ENCODE measurements around the gene LRIG3.

The LRIG3 gene

GRCh38 chr12:58883576-58884334, 36.5 kb downstream of the LRIG3 start:
- H4K20me1 ChIP-seq (ENCODE audit: insufficient read depth, low read length), result no peaks in the 10 kb centered on the region
- H3K4me3 ChIP-seq (ENCODE audit: low read length), result no peak overlapping the region
- H2AFZ ChIP-seq (ENCODE audit: low read depth, low read length), result no peak overlapping the region
- no peak overlapping the region for H3K27ac ChIP-seq (ENCODE audit: low read length)
- H3K4me2 ChIP-seq (ENCODE audit: low read length), result no peak overlapping the region
- H3K27me3 ChIP-seq (ENCODE audit: low read depth, low read length), result no peaks in the 10 kb centered on the region
- no peaks in the 10 kb centered on the region for H3K79me2 ChIP-seq (ENCODE audit: low read length)
- no peaks in the 10 kb centered on the region for H3K4me1 ChIP-seq (ENCODE audit: low read length)
- TF ChIP-seq CTCF (IDR thresholded peaks at IDR 0.05; ENCODE audit: low read depth, low read length) (no peak), EZH2phosphoT487 (IDR thresholded peaks at IDR 0.05; ENCODE audit: low read depth) (no peak)
- H3K36me3 ChIP-seq (replicated peaks; ENCODE audit: low read depth, low read length), result no peaks in the 10 kb centered on the region
- no peak overlapping the region for H3K9ac ChIP-seq (ENCODE audit: low read length)
- no peaks in the 10 kb centered on the region for H3K9me3 ChIP-seq (ENCODE audit: insufficient read depth, low read length)

GRCh38 chr12:58882826-58883225, 37.5 kb downstream of the LRIG3 start:
- H3K27me3 ChIP-seq (ENCODE audit: low read depth, low read length), result no peaks in the 10 kb centered on the region
- H3K4me3 ChIP-seq (ENCODE audit: low read length), result no peak overlapping the region
- no peaks in the 10 kb centered on the region for H3K9me3 ChIP-seq (ENCODE audit: insufficient read depth, low read length)
- TF ChIP-seq CTCF (IDR thresholded peaks at IDR 0.05; ENCODE audit: low read depth, low read length) (no peak), EZH2phosphoT487 (IDR thresholded peaks at IDR 0.05; ENCODE audit: low read depth) (no peak)
- no peaks in the 10 kb centered on the region for H3K36me3 ChIP-seq (replicated peaks; ENCODE audit: low read depth, low read length)
- no peak overlapping the region for H3K9ac ChIP-seq (ENCODE audit: low read length)
- H3K79me2 ChIP-seq (ENCODE audit: low read length), result no peaks in the 10 kb centered on the region
- H4K20me1 ChIP-seq (ENCODE audit: insufficient read depth, low read length), result no peaks in the 10 kb centered on the region
- no peak overlapping the region for H2AFZ ChIP-seq (ENCODE audit: low read depth, low read length)
- H3K4me2 ChIP-seq (ENCODE audit: low read length), result no peak overlapping the region
- no peaks in the 10 kb centered on the region for H3K4me1 ChIP-seq (ENCODE audit: low read length)
- H3K27ac ChIP-seq (ENCODE audit: low read length), result no peak overlapping the region

GRCh38 chr12:58881816-58882215, 38.5 kb downstream of the LRIG3 start:
- Histone ChIP-seq H3K4me3 (ENCODE audit: low read length) (no peak overlapping the region), H3K9me3 (ENCODE audit: insufficient read depth, low read length) (no peaks in the 10 kb centered on the region), H3K4me2 (ENCODE audit: low read length) (no peak overlapping the region), H3K27me3 (ENCODE audit: low read depth, low read length) (no peaks in the 10 kb centered on the region), H4K20me1 (ENCODE audit: insufficient read depth, low read length) (no peaks in the 10 kb centered on the region), H3K4me1 (ENCODE audit: low read length) (no peaks in the 10 kb centered on the region), H3K79me2 (ENCODE audit: low read length) (no peaks in the 10 kb centered on the region), H3K36me3 (replicated peaks; ENCODE audit: low read depth, low read length) (no peaks in the 10 kb centered on the region), H3K9ac (ENCODE audit: low read length) (no peak overlapping the region), H3K27ac (ENCODE audit: low read length) (no peak overlapping the region), H2AFZ (ENCODE audit: low read depth, low read length) (no peak overlapping the region)
- TF ChIP-seq EZH2phosphoT487 (IDR thresholded peaks at IDR 0.05; ENCODE audit: low read depth) (no peak), CTCF (IDR thresholded peaks at IDR 0.05; ENCODE audit: low read depth, low read length) (no peak)

- Histone ChIP-seq H3K9me3 (ENCODE audit: insufficient read depth, low read length) (no peaks in the 10 kb centered on the region), H3K27ac (ENCODE audit: low read length) (no peak overlapping the region), H3K9ac (ENCODE audit: low read length) (no peak overlapping the region), H3K4me3 (ENCODE audit: low read length) (no peak overlapping the region), H3K4me2 (ENCODE audit: low read length) (no peak overlapping the region), H3K79me2 (ENCODE audit: low read length) (no peaks in the 10 kb centered on the region), H3K4me1 (ENCODE audit: low read length) (no peaks in the 10 kb centered on the region), H4K20me1 (ENCODE audit: insufficient read depth, low read length) (no peaks in the 10 kb centered on the region), H2AFZ (ENCODE audit: low read depth, low read length) (no peak overlapping the region), H3K27me3 (ENCODE audit: low read depth, low read length) (no peaks in the 10 kb centered on the region), H3K36me3 (replicated peaks; ENCODE audit: low read depth, low read length) (no peaks in the 10 kb centered on the region)
- no peak for TF ChIP-seq CTCF (IDR thresholded peaks at IDR 0.05; ENCODE audit: low read depth, low read length)
Measured at GRCh38 chr12:58880639-58881038, 39.7 kb downstream of the LRIG3 start.

All from OCI-LY3 (cell line).